ENCODE measurements around the gene ASAP2. TPM values are rescaled to one million over a fixed set of nuclear protein-coding genes. Genes with fewer than 3 reads are reported as not detected.
A peak's percentile ranks its signal among the peaks of the same experiment; 100 is the strongest.

ASAP2 gene
- total RNA-seq, 1 experiment from 2014 or later = 46.7 TPM

DNA sequence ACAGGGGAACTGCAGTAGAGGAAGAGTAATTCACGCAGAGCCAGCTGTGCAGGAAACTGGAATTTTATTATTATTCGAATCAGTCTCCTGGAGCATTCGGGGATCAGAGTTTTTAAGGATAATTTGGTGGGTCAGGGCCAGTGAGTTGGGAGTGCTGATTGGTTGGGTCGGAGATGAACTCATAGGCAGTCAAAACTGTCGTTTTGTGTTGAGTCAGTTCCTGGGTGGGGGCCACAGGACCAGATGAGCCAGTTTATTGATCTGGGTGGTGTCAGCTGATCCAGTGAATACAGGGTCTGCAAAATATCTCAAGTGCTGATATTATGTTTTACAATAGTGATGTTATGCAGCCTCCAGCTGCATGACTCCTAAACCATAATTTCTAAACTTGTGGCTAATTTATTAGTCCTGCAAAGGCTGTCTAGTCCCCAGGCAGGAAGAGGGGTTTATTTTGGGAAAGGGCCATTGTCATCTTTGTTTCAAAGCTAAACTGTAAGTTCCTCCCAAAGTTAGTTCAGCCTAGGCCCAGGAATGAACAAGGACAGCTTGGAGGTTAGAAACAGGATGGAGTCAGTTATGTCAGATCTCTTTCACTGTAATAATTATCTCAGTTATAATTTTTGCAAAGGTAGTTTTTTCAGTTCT lies 67.0 kb downstream of the ASAP2 start:
- DNase-seq (ENCODE audit: low read depth) = peak; percentile 24

GRCh38 chr2:9274701-9275343 lies 68.2 kb downstream of the ASAP2 start:
- DNase-seq (ENCODE audit: low read depth) = no peak

- DNase-seq (ENCODE audit: low read depth) = no peak
Measured at GRCh38 chr2:9275399-9275798, 68.8 kb downstream of the ASAP2 start.

GRCh38 chr2:9276074-9276473 lies 69.5 kb downstream of the ASAP2 start:
- DNase-seq (ENCODE audit: low read depth) = no peak

GRCh38 chr2:9276901-9277451 lies 70.4 kb downstream of the ASAP2 start:
- no peak for DNase-seq (ENCODE audit: low read depth)

- no peak for DNase-seq (ENCODE audit: low read depth)
Measured at GRCh38 chr2:9278439-9278838, 71.8 kb downstream of the ASAP2 start.

DNA sequence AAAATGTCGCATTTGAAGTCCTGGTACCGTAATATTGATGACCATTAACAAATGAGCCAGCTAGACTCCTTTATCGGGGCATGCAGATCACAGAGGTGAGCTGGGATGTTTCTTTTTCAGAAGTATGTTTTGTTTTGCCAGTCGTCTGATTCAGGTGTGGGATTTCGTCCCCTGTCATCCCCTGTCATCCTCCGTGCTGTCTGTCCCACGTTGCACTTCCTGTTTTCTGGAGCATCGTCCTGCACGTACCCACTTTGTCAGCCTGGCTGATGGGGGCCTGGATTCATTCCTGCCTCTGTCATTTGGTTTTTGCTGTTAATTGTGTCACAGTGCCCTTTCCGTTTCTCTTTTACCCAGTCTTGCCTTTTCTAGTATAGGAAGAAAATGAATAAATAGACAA lies 72.8 kb downstream of the ASAP2 start:
- DNase-seq (ENCODE audit: low read depth) = no peak

GRCh38 chr2:9280224-9280623 lies 73.6 kb downstream of the ASAP2 start:
- no peak for DNase-seq (ENCODE audit: low read depth)

- no peak for DNase-seq (ENCODE audit: low read depth)
Measured at GRCh38 chr2:9281145-9281544, 74.5 kb downstream of the ASAP2 start.

DNA sequence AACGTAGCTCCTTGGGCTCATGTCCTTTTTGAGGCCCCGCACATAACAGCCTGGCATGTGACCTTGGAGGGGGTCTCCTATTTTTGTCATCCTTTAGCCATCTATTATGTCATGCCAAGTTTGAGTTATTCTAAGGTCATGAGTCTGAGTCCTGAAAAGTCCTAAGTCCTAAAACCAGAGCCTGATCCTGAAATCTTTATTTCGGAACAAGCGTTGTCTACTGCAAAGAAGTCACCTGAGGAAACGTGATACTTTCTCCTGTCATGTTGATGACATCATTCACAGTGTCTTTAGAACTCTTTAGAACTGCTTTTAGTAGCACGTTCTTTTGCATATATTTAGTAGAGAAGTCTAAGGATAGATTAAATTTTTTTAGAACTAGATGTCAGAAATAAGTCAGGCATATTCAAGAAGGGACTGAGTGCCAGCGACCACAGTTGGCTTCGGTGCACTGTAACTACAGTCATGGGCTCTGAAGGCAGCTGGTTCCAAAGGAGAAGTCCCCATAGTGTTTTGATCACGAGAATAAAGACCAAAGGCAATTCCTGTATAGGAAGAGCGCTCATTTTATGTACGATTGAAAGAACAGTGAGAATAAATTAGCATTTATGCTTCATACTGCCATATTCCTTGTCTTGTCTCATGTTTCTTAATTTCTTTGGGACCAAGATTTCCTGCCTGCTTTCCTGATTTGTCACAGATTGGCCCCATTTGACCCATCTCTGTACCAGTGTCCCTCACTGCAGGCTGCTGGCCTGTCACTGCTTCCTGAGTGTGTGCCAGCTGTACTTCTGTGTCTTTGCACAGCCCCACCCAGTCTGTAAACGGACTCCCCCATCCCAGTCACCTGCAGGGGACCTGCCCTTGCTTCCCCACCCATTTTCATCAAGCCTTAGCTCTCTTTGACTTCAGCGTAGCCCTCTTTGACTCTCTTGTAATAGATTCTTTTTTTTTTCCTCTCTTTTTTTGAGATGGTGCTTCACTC lies 75.8 kb downstream of the ASAP2 start:
- DNase-seq (ENCODE audit: low read depth) = no peak

DNA sequence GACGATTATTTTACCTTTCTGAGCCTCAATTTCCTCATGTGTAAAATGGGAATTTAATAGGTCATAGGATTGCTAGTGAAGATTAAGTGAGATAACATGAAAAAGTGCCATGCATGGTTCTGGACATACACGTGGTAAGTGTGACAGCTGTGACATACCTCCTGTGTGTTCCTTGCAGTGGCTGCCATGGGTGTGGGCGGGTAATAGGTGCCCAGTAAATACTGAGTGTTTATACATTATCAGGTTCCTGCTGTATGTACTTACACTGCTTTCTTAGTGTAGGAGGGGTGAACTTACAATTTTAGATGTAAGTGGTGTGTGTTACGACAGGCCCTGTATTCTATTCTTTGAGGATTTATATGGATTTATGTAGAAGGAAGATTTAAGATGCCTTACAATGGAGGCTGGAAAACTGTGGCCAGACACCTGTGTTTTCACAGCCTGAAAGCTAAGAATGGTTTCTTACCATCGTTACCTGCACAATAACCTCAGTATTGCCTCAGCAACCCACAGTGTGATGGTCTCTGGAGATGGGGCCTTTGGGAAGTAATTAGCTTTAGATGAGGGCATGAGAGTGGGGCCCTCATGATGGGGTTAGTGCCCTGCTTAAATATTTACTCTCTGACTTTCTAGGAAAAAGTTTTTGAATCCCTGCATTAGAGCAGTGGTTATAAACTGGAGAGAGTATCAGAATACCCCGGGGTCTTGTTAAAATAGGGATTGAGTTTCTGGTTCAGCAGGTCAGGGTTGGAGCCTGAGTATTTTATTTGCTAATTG lies 78.1 kb downstream of the ASAP2 start:
- DNase-seq (ENCODE audit: low read depth) = no peak

DNA sequence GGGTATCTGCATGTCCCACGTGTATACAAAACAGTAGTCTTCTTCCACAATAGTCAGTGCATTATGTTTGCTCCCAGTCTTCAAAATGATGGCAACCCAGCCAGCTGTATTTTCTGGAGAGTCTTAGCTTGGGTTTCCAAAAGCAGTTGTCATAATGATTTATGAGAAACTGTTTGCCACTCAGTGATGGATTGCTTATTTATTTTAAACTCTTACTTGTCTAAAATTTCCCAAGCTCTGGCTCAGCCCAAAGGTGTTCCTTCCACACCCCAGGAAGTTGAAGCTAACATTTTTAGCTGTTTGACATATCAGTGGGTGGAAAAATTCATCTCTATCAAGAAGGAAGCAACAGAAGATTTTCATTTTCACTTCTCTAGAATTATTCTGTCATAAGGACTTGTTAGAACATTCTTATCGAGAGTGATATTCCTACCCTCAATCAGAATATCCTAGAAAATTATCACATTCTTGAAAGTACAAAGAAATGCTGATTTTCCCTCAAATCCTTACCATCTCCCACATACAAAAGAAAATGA lies 78.8 kb downstream of the ASAP2 start:
- DNase-seq (ENCODE audit: low read depth) = no peak

DNA sequence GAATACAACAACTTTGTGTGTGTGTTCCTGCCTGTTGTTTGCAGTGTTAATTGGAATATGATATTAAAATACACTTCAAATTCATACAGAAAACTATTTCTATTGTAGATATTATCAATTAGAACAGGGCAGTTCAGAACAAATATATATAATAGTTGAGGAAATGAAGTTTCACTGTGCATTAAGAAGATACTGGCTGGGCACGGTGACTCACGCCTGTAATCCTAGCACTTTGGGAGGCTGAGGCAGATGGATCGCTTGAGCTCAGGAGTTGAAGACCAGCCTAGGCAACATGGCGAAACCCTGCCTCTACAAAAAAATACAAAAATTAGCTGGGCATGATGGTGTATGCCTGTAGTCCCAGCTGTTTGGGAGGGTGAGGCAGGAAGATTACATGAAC lies 79.3 kb downstream of the ASAP2 start:
- DNase-seq (ENCODE audit: low read depth) = no peak

DNA sequence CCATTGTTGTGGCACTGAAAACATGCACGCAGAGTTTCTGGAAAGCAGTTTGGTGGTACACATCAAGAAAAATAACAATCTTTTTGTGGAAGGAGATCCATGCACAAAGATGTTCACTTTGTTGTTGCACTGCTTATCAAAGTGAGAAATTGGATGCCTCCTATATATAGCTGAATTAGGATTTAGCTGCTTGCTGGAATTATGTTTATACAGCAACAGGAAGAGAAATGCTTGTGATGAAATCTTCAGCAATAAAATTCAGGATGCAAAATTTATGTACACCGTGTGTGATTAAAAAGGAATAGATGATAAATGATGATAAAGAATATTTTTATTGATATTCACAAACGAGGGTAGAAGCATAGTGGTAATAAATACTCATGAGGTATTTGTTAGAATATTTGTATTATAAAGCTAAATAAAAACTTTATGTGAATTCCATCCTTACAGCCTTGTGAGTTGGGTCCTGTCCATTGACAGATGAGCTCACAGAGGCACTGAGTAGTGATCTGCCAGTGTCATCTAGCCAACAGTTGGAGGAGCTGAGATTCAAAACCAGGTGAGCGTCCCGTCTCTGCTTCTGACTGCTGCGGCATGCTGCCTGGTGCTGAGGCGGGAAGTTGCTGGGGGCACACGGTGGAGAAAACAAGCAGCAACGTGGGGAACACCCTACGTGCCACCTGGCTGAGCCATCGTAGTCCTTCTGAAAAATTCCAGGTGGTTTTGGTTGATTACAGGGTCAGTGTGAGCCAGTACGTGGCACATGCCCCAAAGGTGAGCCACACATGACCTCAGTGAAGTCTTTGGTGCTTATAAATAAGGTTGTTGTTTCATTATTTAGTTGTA lies 80.2 kb downstream of the ASAP2 start:
- DNase-seq (ENCODE audit: low read depth) = no peak

GRCh38 chr2:9287400-9288045 lies 80.9 kb downstream of the ASAP2 start:
- peak; percentile 100 for DNase-seq (ENCODE audit: low read depth)

DNA sequence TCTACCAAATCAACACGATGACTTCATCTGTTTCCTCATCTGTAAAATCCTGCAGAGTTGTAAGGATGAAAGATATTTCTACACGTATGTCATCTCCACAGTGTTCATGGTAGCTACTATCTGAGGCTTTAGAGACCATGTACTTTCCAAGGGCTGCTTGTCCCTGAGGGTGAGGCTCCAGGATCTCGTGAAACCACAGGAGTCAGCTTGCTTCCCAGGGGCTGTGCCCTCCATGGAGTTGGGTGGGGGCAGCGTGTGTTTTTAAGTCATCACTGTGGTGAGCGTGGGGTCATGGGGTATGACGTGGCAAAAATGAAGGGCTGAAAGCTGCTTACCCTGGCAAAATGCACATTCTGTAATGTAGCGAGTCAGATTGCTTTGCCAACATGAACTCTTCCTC lies 81.6 kb downstream of the ASAP2 start:
- DNase-seq (ENCODE audit: low read depth) = peak; percentile 94

- DNase-seq (ENCODE audit: low read depth) = peak; percentile 40
Measured at GRCh38 chr2:9288681-9289338, 82.2 kb downstream of the ASAP2 start.

- DNase-seq (ENCODE audit: low read depth) = no peak
Measured at GRCh38 chr2:9291331-9291730, 84.7 kb downstream of the ASAP2 start.

GRCh38 chr2:9291866-9292265 lies 85.3 kb downstream of the ASAP2 start:
- no peak for DNase-seq (ENCODE audit: low read depth)
